HepG2 (cell line): Measurements from ENCODE around the gene EPO. TPM values are rescaled to one million over a fixed set of nuclear protein-coding genes. Genes with fewer than 3 reads are reported as not detected.

ENCODE experiments used
- DNMT3B ChIP-seq: conservative IDR thresholded peaks from 2 replicates; pipeline ENCODE4 v1.6.1; 2016; ENCODE audit warnings: missing biosample characterization, control low read depth
- FOXA3 ChIP-seq: IDR thresholded peaks from 2 replicates; pipeline ENCODE4 v1.6.1; 2016; ENCODE audit warnings: missing genetic modification reagents, missing compliant biosample characterization
- FOXK2 ChIP-seq: fragments of 450-650 bp; IDR thresholded peaks from 2 replicates; pipeline ENCODE4 v1.6.1; 2016
- HMG20B ChIP-seq: conservative IDR thresholded peaks from 2 replicates; pipeline ENCODE4 v1.6.1; 2016; ENCODE audit warnings: missing genetic modification reagents, missing compliant biosample characterization
- KLF16 ChIP-seq, 2 experiments: sonication (generic) in 1 of 2; formaldehyde crosslinking in 1 of 2; IDR thresholded peaks; 2 replicates each; pipeline versions ENCODE4 v1.6.1 to v1.8.0; 2016 to 2023; ENCODE audit warnings: missing genetic modification reagents in 2 of 2, missing compliant biosample characterization in 1 of 2
- MAX ChIP-seq: IDR thresholded peaks from 2 replicates; pipeline ENCODE4 v1.6.1; 2012; ENCODE audit warnings: inconsistent platforms
- MEIS1 ChIP-seq: sonication (generic); formaldehyde crosslinking; IDR thresholded peaks from 2 replicates; pipeline ENCODE4 v1.9.0; 2021; ENCODE audit warnings: mild to moderate bottlenecking, missing genetic modification reagents, moderate library complexity, borderline replicate concordance
- PREB ChIP-seq: sonication (generic); formaldehyde crosslinking; IDR thresholded peaks from 2 replicates; pipeline ENCODE4 v1.4.0; 2020; ENCODE audit warnings: missing genetic modification reagents
- RXRA ChIP-seq: sonication (generic); formaldehyde crosslinking; IDR thresholded peaks from 2 replicates; pipeline ENCODE4 v1.5.1; 2020; ENCODE audit warnings: missing genetic modification reagents
- ZNF441 ChIP-seq: sonication (generic); formaldehyde crosslinking; IDR thresholded peaks from 2 replicates; pipeline ENCODE4 v1.7.0; 2021; ENCODE audit warnings: missing genetic modification reagents, borderline replicate concordance
- ZNF703 ChIP-seq: sonication (generic); formaldehyde crosslinking; IDR thresholded peaks from 2 replicates; pipeline ENCODE4 v1.5.1; 2020; ENCODE audit warnings: missing genetic modification reagents, mild to moderate bottlenecking, moderate library complexity, borderline replicate concordance
- polyA plus RNA-seq, 8 experiments: library from polyadenylated mRNA; depleted of rRNA in 3 of 8; stranded (reverse) in 7 of 8; unstranded in 1 of 8; fragments of >200 nt; fragmentation: Illumina TruSeq in 4 of 8; extraction: Trizol in 4 of 8; gene quantifications; 2 replicates each; pipeline versions ENCODE4 v1.2.1 to v1.2.3, GENCODE V29; 2011 to 2016; ENCODE audit warnings: low read depth in 4 of 8, missing spikeins in 1 of 8, mixed read lengths in 1 of 8; ENCODE audit not compliant: insufficient read depth in 1 of 8
- total RNA-seq, 5 experiments: library from RNA; depleted of rRNA; stranded (reverse); fragments of >200 nt; fragmentation: Illumina TruSeq; extraction: Trizol; gene quantifications; 2 replicates each; pipeline ENCODE4 v1.2.3, GENCODE V29; 2016; ENCODE audit warnings: low read depth in 1 of 5
- TF ChIP-seq, protein P1 (sequence below), 2 experiments: fragments of 450-650 bp in 1 of 2; sonication (generic) in 1 of 2; formaldehyde crosslinking in 1 of 2; IDR thresholded peaks; 2 replicates each; pipeline versions ENCODE4 v1.6.1 to v1.8.0; 2016 to 2022; ENCODE audit warnings: antibody characterized with exemption in 1 of 2, mild to moderate bottlenecking in 1 of 2, missing genetic modification reagents in 1 of 2
- TF ChIP-seq, protein P2 (sequence below): sonication (generic); formaldehyde crosslinking; IDR thresholded peaks from 2 replicates; pipeline ENCODE4 v1.5.1; 2020; ENCODE audit warnings: mild to moderate bottlenecking, missing genetic modification reagents, moderate library complexity
- TF ChIP-seq, protein P3 (sequence below): sonication (generic); formaldehyde crosslinking; IDR thresholded peaks from 2 replicates; pipeline ENCODE4 v1.4.0; 2020; ENCODE audit warnings: mild to moderate bottlenecking, missing genetic modification reagents

EPO gene
- total and polyA plus RNA-seq, 2 of the 13 experiments (the other 11 are each of a cell fraction or from before 2014, with no cell fraction given): 10.3 to 25.7 TPM

DNA sequence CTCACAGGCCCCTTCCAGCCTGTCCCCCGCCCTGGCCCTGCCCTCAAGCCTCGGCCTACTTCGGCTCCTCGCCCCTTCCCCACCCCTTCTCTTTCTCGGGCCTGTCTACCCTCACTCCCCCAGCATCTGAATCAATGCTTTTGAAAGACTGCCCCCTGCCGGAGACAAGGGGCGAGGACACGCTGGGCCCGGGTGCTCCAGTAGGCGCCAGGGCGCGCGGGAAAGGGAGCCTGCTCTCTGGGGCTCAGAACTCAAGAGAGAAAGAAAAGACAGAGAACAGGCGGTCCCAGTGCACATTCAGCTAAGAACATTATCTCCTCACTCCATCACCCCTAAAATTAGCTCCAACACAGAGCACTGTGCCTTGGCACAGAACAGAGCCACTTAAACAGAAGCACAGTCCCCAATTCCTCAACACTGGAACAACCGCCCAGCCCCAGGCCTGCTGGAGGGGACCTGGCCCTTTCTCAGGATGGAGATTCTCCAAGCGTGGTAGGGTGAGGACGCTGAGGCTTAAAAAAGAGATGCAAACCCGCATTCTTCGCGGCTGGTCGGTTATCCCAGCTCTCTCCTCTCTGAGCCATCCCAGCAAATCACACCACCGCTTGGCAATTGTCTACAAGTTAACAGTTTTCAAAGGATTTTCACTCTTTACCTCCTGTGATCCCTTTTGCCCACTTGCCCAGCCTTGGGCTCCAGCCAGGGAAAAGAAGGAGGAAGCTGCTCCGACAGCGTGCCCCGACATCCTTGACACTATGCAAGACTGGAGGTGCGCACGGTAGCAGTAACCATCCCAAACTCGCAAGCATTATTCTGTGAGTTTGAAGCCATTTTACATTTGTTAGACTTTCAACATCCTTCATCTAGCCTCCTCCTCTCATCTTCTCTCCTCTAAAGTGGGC, 28.3 kb upstream of the EPO start (continued):
- TF ChIP-seq, protein P1, sequence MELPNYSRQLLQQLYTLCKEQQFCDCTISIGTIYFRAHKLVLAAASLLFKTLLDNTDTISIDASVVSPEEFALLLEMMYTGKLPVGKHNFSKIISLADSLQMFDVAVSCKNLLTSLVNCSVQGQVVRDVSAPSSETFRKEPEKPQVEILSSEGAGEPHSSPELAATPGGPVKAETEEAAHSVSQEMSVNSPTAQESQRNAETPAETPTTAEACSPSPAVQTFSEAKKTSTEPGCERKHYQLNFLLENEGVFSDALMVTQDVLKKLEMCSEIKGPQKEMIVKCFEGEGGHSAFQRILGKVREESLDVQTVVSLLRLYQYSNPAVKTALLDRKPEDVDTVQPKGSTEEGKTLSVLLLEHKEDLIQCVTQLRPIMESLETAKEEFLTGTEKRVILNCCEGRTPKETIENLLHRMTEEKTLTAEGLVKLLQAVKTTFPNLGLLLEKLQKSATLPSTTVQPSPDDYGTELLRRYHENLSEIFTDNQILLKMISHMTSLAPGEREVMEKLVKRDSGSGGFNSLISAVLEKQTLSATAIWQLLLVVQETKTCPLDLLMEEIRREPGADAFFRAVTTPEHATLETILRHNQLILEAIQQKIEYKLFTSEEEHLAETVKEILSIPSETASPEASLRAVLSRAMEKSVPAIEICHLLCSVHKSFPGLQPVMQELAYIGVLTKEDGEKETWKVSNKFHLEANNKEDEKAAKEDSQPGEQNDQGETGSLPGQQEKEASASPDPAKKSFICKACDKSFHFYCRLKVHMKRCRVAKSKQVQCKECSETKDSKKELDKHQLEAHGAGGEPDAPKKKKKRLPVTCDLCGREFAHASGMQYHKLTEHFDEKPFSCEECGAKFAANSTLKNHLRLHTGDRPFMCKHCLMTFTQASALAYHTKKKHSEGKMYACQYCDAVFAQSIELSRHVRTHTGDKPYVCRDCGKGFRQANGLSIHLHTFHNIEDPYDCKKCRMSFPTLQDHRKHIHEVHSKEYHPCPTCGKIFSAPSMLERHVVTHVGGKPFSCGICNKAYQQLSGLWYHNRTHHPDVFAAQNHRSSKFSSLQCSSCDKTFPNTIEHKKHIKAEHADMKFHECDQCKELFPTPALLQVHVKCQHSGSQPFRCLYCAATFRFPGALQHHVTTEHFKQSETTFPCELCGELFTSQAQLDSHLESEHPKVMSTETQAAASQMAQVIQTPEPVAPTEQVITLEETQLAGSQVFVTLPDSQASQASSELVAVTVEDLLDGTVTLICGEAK (IDR thresholded peaks at IDR 0.05): no peak
- TF ChIP-seq, protein P1 (CRISPR knock-in tag; IDR thresholded peaks at IDR 0.05): no peak
- TF ChIP-seq ZNF703 (CRISPR knock-in tag): no peak
- TF ChIP-seq HMG20B: no peak
- no peak for TF ChIP-seq KLF16 (CRISPR knock-in tag; IDR thresholded peaks at IDR 0.05)
- TF ChIP-seq, protein P2, sequence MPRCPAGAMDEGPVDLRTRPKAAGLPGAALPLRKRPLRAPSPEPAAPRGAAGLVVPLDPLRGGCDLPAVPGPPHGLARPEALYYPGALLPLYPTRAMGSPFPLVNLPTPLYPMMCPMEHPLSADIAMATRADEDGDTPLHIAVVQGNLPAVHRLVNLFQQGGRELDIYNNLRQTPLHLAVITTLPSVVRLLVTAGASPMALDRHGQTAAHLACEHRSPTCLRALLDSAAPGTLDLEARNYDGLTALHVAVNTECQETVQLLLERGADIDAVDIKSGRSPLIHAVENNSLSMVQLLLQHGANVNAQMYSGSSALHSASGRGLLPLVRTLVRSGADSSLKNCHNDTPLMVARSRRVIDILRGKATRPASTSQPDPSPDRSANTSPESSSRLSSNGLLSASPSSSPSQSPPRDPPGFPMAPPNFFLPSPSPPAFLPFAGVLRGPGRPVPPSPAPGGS (CRISPR knock-in tag): no peak
- TF ChIP-seq DNMT3B (CRISPR knock-in tag): no peak
- TF ChIP-seq PREB (CRISPR knock-in tag): no peak
- TF ChIP-seq, protein P3, sequence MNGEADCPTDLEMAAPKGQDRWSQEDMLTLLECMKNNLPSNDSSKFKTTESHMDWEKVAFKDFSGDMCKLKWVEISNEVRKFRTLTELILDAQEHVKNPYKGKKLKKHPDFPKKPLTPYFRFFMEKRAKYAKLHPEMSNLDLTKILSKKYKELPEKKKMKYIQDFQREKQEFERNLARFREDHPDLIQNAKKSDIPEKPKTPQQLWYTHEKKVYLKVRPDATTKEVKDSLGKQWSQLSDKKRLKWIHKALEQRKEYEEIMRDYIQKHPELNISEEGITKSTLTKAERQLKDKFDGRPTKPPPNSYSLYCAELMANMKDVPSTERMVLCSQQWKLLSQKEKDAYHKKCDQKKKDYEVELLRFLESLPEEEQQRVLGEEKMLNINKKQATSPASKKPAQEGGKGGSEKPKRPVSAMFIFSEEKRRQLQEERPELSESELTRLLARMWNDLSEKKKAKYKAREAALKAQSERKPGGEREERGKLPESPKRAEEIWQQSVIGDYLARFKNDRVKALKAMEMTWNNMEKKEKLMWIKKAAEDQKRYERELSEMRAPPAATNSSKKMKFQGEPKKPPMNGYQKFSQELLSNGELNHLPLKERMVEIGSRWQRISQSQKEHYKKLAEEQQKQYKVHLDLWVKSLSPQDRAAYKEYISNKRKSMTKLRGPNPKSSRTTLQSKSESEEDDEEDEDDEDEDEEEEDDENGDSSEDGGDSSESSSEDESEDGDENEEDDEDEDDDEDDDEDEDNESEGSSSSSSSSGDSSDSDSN: peak; percentile 40; the same call in 1 of the 2 replicates
- no peak for TF ChIP-seq RXRA
- TF ChIP-seq FOXK2: no peak
- no peak for TF ChIP-seq FOXA3 (CRISPR knock-in tag)
- no peak for TF ChIP-seq ZNF441 (CRISPR knock-in tag)
- TF ChIP-seq MEIS1: no peak
- no peak for TF ChIP-seq MAX
